Measurements from ENCODE around the gene CCDC197.

GRCh38 chr14:93960108-93960475 is 37.0 kb upstream of the CCDC197 start:
- TF ChIP-seq TFAM (CRISPR knock-in tag; conservative IDR thresholded peaks at IDR 0.05): no peak
- TF ChIP-seq EP300 (IDR thresholded peaks at IDR 0.05; ENCODE audit: low read length): no peak
- TF ChIP-seq POLR2A (conservative IDR thresholded peaks at IDR 0.05): no peak
